ENCODE data around the gene APBA1.

APBA1 gene

GRCh38 chr9:69546265-69546664, 125.9 kb downstream of the APBA1 start:
- H3K4me3 ChIP-seq = no peak overlapping the region
- H3K36me3 ChIP-seq = no peaks in the 10 kb centered on the region
- no peaks in the 10 kb centered on the region for H3K27me3 ChIP-seq
- no peak overlapping the region for H3K27ac ChIP-seq
- TF ChIP-seq, protein P1, sequence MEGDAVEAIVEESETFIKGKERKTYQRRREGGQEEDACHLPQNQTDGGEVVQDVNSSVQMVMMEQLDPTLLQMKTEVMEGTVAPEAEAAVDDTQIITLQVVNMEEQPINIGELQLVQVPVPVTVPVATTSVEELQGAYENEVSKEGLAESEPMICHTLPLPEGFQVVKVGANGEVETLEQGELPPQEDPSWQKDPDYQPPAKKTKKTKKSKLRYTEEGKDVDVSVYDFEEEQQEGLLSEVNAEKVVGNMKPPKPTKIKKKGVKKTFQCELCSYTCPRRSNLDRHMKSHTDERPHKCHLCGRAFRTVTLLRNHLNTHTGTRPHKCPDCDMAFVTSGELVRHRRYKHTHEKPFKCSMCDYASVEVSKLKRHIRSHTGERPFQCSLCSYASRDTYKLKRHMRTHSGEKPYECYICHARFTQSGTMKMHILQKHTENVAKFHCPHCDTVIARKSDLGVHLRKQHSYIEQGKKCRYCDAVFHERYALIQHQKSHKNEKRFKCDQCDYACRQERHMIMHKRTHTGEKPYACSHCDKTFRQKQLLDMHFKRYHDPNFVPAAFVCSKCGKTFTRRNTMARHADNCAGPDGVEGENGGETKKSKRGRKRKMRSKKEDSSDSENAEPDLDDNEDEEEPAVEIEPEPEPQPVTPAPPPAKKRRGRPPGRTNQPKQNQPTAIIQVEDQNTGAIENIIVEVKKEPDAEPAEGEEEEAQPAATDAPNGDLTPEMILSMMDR (IDR thresholded peaks at IDR 0.05) = no peak
- H3K4me1 ChIP-seq = no peaks in the 10 kb centered on the region
- DNase-seq = no peak
- intact Hi-C loops (cut with DNase I; ENCODE audit: low total_unique reads) = no loop called here
- H3K9me3 ChIP-seq = no peaks in the 10 kb centered on the region

- Histone ChIP-seq H3K27me3 (no peaks in the 10 kb centered on the region), H3K36me3 (no peaks in the 10 kb centered on the region), H3K4me1 (no peaks in the 10 kb centered on the region), H3K4me3 (no peak overlapping the region), H3K9me3 (no peaks in the 10 kb centered on the region), H3K27ac (no peak overlapping the region)
- intact Hi-C loops (cut with DNase I; ENCODE audit: low total_unique reads) = loop anchor here (5.0 kb wide), 1 partner anchor 116 kb away; no protein-coding TSS in a partner anchor
- TF ChIP-seq, protein P1 (IDR thresholded peaks at IDR 0.05) = no peak
- no peak for DNase-seq
Observed at GRCh38 chr9:69542942-69543704, 129.0 kb downstream of the APBA1 start.

DNA sequence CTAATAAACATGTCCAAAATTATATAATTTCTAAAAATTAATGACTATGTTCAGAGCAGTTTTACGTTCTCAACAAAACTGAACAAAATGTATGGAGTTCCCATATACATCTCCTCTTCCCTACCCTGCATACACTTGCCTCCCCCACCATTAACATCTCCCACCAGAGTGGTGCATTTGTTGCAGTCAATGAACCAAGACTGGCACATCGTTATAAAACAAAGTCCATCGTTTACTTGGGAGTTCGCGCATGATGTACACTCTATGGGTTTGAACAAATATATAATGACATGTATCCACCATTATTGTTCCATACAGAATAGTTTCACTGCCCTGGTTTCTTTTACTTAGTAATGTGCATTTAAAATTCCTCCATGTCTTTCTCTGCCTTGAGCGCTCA, 130.1 kb downstream of the APBA1 start:
- intact Hi-C loops (cut with DNase I; ENCODE audit: low total_unique reads) = loop anchor here (5.0 kb wide), 1 partner anchor 115 kb away; no protein-coding TSS in a partner anchor
- H3K9me3 ChIP-seq = no peaks in the 10 kb centered on the region
- H3K27me3 ChIP-seq = no peaks in the 10 kb centered on the region
- no peak overlapping the region for H3K27ac ChIP-seq
- no peaks in the 10 kb centered on the region for H3K36me3 ChIP-seq
- TF ChIP-seq, protein P1 (IDR thresholded peaks at IDR 0.05) = no peak
- DNase-seq = no peak
- H3K4me3 ChIP-seq = no peak overlapping the region
- no peaks in the 10 kb centered on the region for H3K4me1 ChIP-seq

DNA sequence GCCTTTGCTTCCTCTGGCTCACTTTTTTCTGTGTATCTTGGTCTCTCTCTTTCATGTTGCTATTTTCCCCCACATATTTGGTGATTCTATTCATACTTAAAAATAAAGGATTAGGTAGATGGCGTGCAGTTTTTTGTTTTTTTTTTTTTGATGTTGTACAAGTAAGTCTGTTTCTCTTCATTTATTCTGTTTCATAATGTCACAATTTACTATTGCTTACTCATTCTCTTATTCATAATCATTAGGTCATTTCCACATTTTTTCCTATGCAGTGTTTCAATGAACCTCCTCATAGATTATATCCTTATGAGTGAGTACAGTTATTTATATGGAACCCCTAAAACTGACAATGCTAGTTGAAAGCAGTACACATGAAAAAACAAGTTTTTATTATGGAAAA, 136.3 kb downstream of the APBA1 start:
- Histone ChIP-seq H3K27ac (no peak overlapping the region), H3K4me3 (no peak overlapping the region), H3K36me3 (no peaks in the 10 kb centered on the region), H3K9me3 (no peaks in the 10 kb centered on the region), H3K4me1 (no peaks in the 10 kb centered on the region), H3K27me3 (no peaks in the 10 kb centered on the region)
- TF ChIP-seq, protein P1 (IDR thresholded peaks at IDR 0.05) = no peak
- DNase-seq = no peak
- intact Hi-C loops (cut with DNase I; ENCODE audit: low total_unique reads) = no loop called here

GRCh38 chr9:69535286-69535832, 136.8 kb downstream of the APBA1 start:
- Histone ChIP-seq H3K4me1 (no peaks in the 10 kb centered on the region), H3K4me3 (no peak overlapping the region), H3K27me3 (no peaks in the 10 kb centered on the region), H3K9me3 (no peaks in the 10 kb centered on the region), H3K36me3 (no peaks in the 10 kb centered on the region), H3K27ac (no peak overlapping the region)
- intact Hi-C loops (cut with DNase I; ENCODE audit: low total_unique reads) = no loop called here
- DNase-seq = no peak
- TF ChIP-seq, protein P1 (IDR thresholded peaks at IDR 0.05) = no peak

Data from tibial artery (tissue), 4 donors.